PC-3 (cell line): ENCODE data around the gene PRR20G. TPM values are rescaled to one million over a fixed set of nuclear protein-coding genes. Genes with fewer than 3 reads are reported as not detected.

ENCODE experiments used
- ATAC-seq: fragments of 200-7000 bp; cut with Tn5 transposase; 2 replicates; pipeline ENCODE4 v1.9.1; 2020; ENCODE audit warnings: mild to moderate bottlenecking, moderate library complexity
- BruUV-seq: library from RNA; stranded (reverse); fragments of 400-500 nt; replicated peaks from 2 replicates; lab custom pipeline; 2021; lab: Mats Ljungman, UMichigan
- CTCF ChIA-PET: fragments of 300-600 bp; sonication (Branson Sonifier 250); formaldehyde crosslinking; loops from one replicate; lab custom pipeline; 2022; ENCODE audit warnings: antibody characterized with exemption; lab: Charles Lee
- POLR2A ChIA-PET: fragments of 300-600 bp; sonication (Branson Sonifier 250); formaldehyde crosslinking; loops from one replicate; lab custom pipeline; 2022; ENCODE audit warnings: antibody characterized with exemption; ENCODE audit not compliant: unreplicated experiment; lab: Charles Lee
- DNase-seq: peaks from one replicate; pipeline ENCODE4 v3.0.0-alpha.2; 2015
- H2AFZ ChIP-seq: fragments of 300-600 bp; sonication (generic); 2 replicates; pipeline ENCODE4 v1.6.0; 2016; ENCODE audit warnings: antibody characterized with exemption, low read length
- H3F3A ChIP-seq: fragments of 300-600 bp; sonication (generic); one replicate; pipeline ENCODE4 v1.6.0; 2017; ENCODE audit warnings: antibody characterized with exemption, low read length, control low read depth, mild to moderate bottlenecking; ENCODE audit not compliant: unreplicated experiment
- H3K27ac ChIP-seq: fragments of 300-600 bp; sonication (generic); 2 replicates; pipeline ENCODE4 v1.5.1; 2016; ENCODE audit warnings: mild to moderate bottlenecking, low read length
- H3K27me3 ChIP-seq: fragments of 300-600 bp; sonication (generic); 2 replicates; pipeline ENCODE4 v1.6.1; 2016; ENCODE audit warnings: low read length, mixed read lengths
- H3K36me3 ChIP-seq: fragments of 300-600 bp; sonication (generic); 2 replicates; pipeline ENCODE4 v1.6.1; 2016; ENCODE audit warnings: low read depth, mixed run types, low read length, mixed read lengths
- H3K4me1 ChIP-seq: fragments of 300-600 bp; sonication (generic); 2 replicates; pipeline ENCODE4 v1.5.1; 2016; ENCODE audit warnings: low read length; ENCODE audit not compliant: insufficient read depth
- H3K4me2 ChIP-seq: fragments of 300-600 bp; sonication (generic); 2 replicates; pipeline ENCODE4 v1.6.0; 2016; ENCODE audit warnings: low read length
- H3K4me3 ChIP-seq: fragments of 300-600 bp; sonication (generic); 2 replicates; pipeline ENCODE4 v1.5.1; 2016; ENCODE audit warnings: mild to moderate bottlenecking, low read length, mixed read lengths
- H3K79me2 ChIP-seq: fragments of 300-600 bp; sonication (generic); 2 replicates; pipeline ENCODE4 v1.6.1; 2017; ENCODE audit warnings: low read length, mixed read lengths
- H3K9ac ChIP-seq: fragments of 300-600 bp; sonication (generic); 2 replicates; pipeline ENCODE4 v1.6.0; 2016; ENCODE audit warnings: mild to moderate bottlenecking, low read length
- H3K9me2 ChIP-seq: fragments of 300-600 bp; sonication (generic); replicated peaks from 2 replicates; pipeline ENCODE4 v1.6.1; 2016; ENCODE audit warnings: mixed run types, low read length, mixed read lengths
- H3K9me3 ChIP-seq: fragments of 300-600 bp; sonication (generic); 2 replicates; pipeline ENCODE4 v1.6.1; 2016; ENCODE audit warnings: low read length, mixed read lengths
- H4K20me1 ChIP-seq: fragments of 300-600 bp; sonication (generic); 2 replicates; pipeline ENCODE4 v1.6.1; 2016; ENCODE audit warnings: low read length, mixed read lengths
- EZH2 ChIP-seq: fragments of 300-600 bp; sonication (generic); IDR thresholded peaks from one replicate; pipeline ENCODE4 v1.6.1; 2017; ENCODE audit warnings: antibody characterized with exemption, mild to moderate bottlenecking, low read length; ENCODE audit not compliant: unreplicated experiment
- EZH2phosphoT487 ChIP-seq: fragments of 300-600 bp; sonication (generic); IDR thresholded peaks from 2 replicates; pipeline ENCODE4 v1.6.1; 2018; ENCODE audit warnings: mild to moderate bottlenecking, antibody characterized with exemption, low read length, borderline replicate concordance
- intact Hi-C: fragments of 100-400 bp; cut with micrococcal nuclease; formaldehyde crosslinking; loops from 2 replicates; pipeline ENCODE4 v1.9.0; 2023
- total RNA-seq: library from RNA; depleted of rRNA; stranded (reverse); fragments of >200 nt; gene quantifications from 2 replicates; pipeline ENCODE4 v1.2.3, GENCODE V29; 2014
- TF ChIP-seq, protein P1 (sequence below): fragments of 300-600 bp; sonication (generic); conservative IDR thresholded peaks from 2 replicates; pipeline ENCODE4 v1.5.1; 2017; ENCODE audit warnings: antibody characterized with exemption, low read depth, mild to moderate bottlenecking, low read length

PRR20G gene
- total RNA-seq, 1 experiment from 2014 or later = not detected

DNA sequence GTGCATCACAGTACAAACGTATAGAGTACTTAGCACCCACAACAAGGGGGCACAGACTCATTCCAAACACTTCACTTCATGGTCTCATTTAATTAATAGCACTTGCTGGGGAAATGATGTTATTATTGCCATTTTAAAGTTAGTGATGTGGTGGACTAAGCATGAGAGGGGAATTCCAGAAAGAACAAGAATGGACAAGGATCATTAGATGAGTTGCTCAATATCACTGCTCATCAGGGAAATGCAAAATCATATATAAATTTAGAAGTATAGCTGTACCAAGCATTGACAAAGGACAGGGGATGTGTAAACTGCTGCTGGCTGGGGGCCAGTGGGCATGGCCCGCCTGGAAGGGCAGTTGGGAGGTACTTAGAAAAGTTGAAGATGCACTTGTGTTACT lies 14.6 kb downstream of the PRR20G start:
- no peaks in the 10 kb centered on the region for H3K79me2 ChIP-seq
- POLR2A ChIA-PET = no interaction called here

DNA sequence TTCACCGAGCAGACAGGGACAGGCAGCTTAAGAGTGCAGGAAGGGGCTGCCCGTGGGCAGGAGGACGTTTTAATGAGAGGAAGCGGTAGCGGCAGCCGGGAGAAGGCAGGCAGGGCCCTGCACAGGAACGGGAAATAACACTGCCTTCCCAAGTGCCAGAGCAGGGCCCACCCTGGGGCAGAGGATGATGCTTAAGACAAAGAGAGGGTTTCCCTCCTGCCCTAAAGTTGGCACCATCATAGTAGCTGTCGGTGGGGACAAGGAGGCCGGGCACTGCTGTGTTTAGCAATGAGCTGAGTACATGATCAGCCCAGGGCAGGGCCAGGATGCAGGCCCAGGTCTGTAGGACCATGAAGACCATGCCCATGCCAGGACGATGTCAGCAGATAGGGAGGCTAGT lies 21.7 kb downstream of the PRR20G start:
- Histone ChIP-seq H3K9me3 (no peaks in the 10 kb centered on the region), H3F3A (no peaks in the 10 kb centered on the region), H3K27ac (no peak overlapping the region), H3K9me2 (no peaks in the 10 kb centered on the region), H3K4me3 (no peak overlapping the region), H3K9ac (no peak overlapping the region), H4K20me1 (no peaks in the 10 kb centered on the region), H3K36me3 (no peaks in the 10 kb centered on the region), H3K4me2 (no peak overlapping the region), H3K27me3 (no peaks in the 10 kb centered on the region), H3K79me2 (no peaks in the 10 kb centered on the region), H3K4me1 (no peaks in the 10 kb centered on the region), H2AFZ (no peak overlapping the region)
- BruUV-seq = no TSS peak
- intact Hi-C loops = no loop called here
- ATAC-seq (no peak), DNase-seq (no peak)
- POLR2A ChIA-PET = no interaction called here
- TF ChIP-seq EZH2phosphoT487 (no peak), EZH2 (no peak)
- TF ChIP-seq, protein P1, sequence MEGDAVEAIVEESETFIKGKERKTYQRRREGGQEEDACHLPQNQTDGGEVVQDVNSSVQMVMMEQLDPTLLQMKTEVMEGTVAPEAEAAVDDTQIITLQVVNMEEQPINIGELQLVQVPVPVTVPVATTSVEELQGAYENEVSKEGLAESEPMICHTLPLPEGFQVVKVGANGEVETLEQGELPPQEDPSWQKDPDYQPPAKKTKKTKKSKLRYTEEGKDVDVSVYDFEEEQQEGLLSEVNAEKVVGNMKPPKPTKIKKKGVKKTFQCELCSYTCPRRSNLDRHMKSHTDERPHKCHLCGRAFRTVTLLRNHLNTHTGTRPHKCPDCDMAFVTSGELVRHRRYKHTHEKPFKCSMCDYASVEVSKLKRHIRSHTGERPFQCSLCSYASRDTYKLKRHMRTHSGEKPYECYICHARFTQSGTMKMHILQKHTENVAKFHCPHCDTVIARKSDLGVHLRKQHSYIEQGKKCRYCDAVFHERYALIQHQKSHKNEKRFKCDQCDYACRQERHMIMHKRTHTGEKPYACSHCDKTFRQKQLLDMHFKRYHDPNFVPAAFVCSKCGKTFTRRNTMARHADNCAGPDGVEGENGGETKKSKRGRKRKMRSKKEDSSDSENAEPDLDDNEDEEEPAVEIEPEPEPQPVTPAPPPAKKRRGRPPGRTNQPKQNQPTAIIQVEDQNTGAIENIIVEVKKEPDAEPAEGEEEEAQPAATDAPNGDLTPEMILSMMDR = no peak
- CTCF ChIA-PET = no interaction called here

More for the DNA sequence above, 14.6 kb downstream of the PRR20G start:
- DNase-seq = no peak
- Histone ChIP-seq H3K4me3 (no peak overlapping the region), H3K9ac (no peak overlapping the region), H3K9me3 (no peaks in the 10 kb centered on the region), H3K27ac (no peak overlapping the region), H3K27me3 (no peaks in the 10 kb centered on the region), H3K9me2 (no peaks in the 10 kb centered on the region), H4K20me1 (no peaks in the 10 kb centered on the region), H2AFZ (no peak overlapping the region), H3K36me3 (no peaks in the 10 kb centered on the region), H3K4me2 (no peak overlapping the region), H3F3A (no peaks in the 10 kb centered on the region), H3K4me1 (no peaks in the 10 kb centered on the region)
- CTCF ChIA-PET = no interaction called here
- intact Hi-C loops = no loop called here
- no peak for ATAC-seq
- no TSS peak for BruUV-seq
- TF ChIP-seq, protein P1 = no peak
- TF ChIP-seq EZH2 = no peak
- no peak for TF ChIP-seq EZH2phosphoT487

DNA sequence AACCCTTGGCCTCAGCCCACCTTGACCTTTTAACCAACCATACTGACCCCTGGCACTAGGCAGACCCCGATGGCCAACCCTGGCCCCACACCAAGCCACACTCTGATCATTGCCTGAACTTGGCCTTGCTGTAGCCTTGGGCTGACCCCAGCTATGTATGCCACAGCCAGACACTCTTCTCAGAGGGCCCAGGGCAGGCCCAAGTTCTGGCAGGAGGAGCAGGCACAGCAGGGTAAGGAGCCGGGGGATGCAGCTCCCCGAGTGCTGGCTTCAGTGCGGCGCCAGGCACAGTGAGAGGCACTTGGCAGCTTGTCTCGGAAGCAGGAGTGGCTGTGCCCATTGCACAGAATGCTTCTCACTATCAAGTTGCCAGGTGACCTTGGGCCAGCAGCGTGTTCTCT lies 22.3 kb downstream of the PRR20G start:
- ATAC-seq (no peak), DNase-seq (no peak)
- Histone ChIP-seq H3K79me2 (no peaks in the 10 kb centered on the region), H3K9ac (no peak overlapping the region), H3K4me2 (no peak overlapping the region), H2AFZ (no peak overlapping the region), H3K27me3 (no peaks in the 10 kb centered on the region), H3F3A (no peaks in the 10 kb centered on the region), H4K20me1 (no peaks in the 10 kb centered on the region), H3K36me3 (no peaks in the 10 kb centered on the region), H3K9me2 (no peaks in the 10 kb centered on the region), H3K4me1 (no peaks in the 10 kb centered on the region), H3K9me3 (no peaks in the 10 kb centered on the region), H3K4me3 (no peak overlapping the region), H3K27ac (no peak overlapping the region)
- ChIA-PET CTCF (no interaction called here), POLR2A (no interaction called here)
- intact Hi-C loops = no loop called here
- TF ChIP-seq, protein P1 = no peak
- TF ChIP-seq EZH2 (no peak), EZH2phosphoT487 (no peak)
- BruUV-seq = no TSS peak
